AG04449 (cell line): Measurements from ENCODE around the gene MAPK8IP3.

ENCODE experiments used
- CTCF ChIA-PET: fragments of 350-600 bp; formaldehyde crosslinking; extraction: SDS; loops from one replicate; lab custom pipeline; 2021; ENCODE audit warnings: antibody characterized with exemption; lab: Yijun Ruan, JAX
- POLR2A ChIA-PET: fragments of 400-600, 350-600 bp; formaldehyde crosslinking; extraction: SDS; loops from one replicate; lab custom pipeline; 2020; ENCODE audit warnings: antibody characterized with exemption, inconsistent platforms; lab: Yijun Ruan, JAX
- DNase-seq: peaks from one replicate; pipeline ENCODE4 v3.0.0-alpha.2; 2010; ENCODE audit warnings: low read depth, low spot score
- H3K4me3 ChIP-seq: 2 replicates; pipeline ENCODE4 v1.5.1; 2011; ENCODE audit warnings: low read depth, mild to moderate bottlenecking, control low read depth, low read length
- TF ChIP-seq, protein P1 (sequence below): IDR thresholded peaks from one replicate; pipeline ENCODE4 v1.5.1; 2011; ENCODE audit warnings: mild to moderate bottlenecking, moderate library complexity, low read length, control low read depth, inconsistent platforms; ENCODE audit not compliant: insufficient read depth; ENCODE audit errors: missing control alignments

MAPK8IP3 gene

GRCh38 chr16:1770328-1771187 is 64.6 kb downstream of the MAPK8IP3 start:
- POLR2A ChIA-PET, result interaction anchor here (0.8 to 4.3 kb wide), 3 partner anchors 12 to 65 kb away, joined by 3 to 31 read pairs (median 3); partner anchors contain the start of genes MAPK8IP3, NUBP2 and SPSB3
- H3K4me3 ChIP-seq, result peak overlapping the region; percentile 81
- DNase-seq, result no peak
- TF ChIP-seq, protein P1, sequence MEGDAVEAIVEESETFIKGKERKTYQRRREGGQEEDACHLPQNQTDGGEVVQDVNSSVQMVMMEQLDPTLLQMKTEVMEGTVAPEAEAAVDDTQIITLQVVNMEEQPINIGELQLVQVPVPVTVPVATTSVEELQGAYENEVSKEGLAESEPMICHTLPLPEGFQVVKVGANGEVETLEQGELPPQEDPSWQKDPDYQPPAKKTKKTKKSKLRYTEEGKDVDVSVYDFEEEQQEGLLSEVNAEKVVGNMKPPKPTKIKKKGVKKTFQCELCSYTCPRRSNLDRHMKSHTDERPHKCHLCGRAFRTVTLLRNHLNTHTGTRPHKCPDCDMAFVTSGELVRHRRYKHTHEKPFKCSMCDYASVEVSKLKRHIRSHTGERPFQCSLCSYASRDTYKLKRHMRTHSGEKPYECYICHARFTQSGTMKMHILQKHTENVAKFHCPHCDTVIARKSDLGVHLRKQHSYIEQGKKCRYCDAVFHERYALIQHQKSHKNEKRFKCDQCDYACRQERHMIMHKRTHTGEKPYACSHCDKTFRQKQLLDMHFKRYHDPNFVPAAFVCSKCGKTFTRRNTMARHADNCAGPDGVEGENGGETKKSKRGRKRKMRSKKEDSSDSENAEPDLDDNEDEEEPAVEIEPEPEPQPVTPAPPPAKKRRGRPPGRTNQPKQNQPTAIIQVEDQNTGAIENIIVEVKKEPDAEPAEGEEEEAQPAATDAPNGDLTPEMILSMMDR, result no peak
- CTCF ChIA-PET, result interaction anchor here (1.4 kb wide), 2 partner anchors 24 to 64 kb away, joined by 3 to 4 read pairs; partner anchors contain the start of gene MAPK8IP3

GRCh38 chr16:1771188-1771863 is 65.3 kb downstream of the MAPK8IP3 start, which contains the start of gene NME3:
TSS of gene NME3 (minus strand) at chr16:1771543. CDS start at chr16:1771534, 9 bp downstream.
- H3K4me3 ChIP-seq, result peak within 1 kb of the TSS; percentile 81
- CTCF ChIA-PET, result interaction anchor here (1.4 kb wide), 2 partner anchors 25 to 65 kb away, joined by 3 to 4 read pairs; partner anchors contain the start of gene MAPK8IP3
- POLR2A ChIA-PET, result interaction anchor here (0.8 to 4.3 kb wide), 2 partner anchors 11 to 65 kb away, joined by 3 to 31 read pairs; partner anchors contain the start of genes MAPK8IP3, NUBP2 and SPSB3
- DNase-seq, result no peak
- TF ChIP-seq, protein P1, result no peak

DNA sequence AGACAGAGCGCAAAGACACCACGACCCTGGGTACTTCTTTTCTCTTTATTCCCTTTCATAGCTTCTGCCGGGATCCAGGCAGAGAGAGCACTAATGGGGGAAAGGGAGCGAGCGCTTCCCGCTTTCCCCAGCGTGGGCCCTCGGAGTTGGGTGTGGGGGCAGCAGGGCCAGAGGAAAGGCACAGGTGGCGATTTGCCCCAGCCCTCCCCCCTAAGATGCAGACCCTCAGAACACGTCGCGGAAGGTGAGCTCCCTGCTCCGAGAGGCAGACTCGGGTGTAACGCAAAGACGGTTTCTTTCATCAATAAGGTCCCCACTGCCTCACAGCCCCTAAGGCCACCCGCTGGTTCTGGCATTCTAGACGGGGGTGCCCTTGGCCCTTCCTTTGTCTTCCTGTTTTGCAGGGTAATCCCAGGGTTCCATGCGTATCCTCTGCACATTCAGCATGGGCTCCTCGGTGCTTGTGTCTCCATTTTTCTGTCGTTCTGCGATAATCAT is 65.9 kb downstream of the MAPK8IP3 start:
- POLR2A ChIA-PET, result interaction anchor here (1.0 to 4.3 kb wide), 3 partner anchors 10 to 80 kb away, joined by 3 to 31 read pairs (median 4); partner anchors contain the start of genes NUBP2 and SPSB3
- peak overlapping the region; percentile 81 for H3K4me3 ChIP-seq
- CTCF ChIA-PET, result interaction anchor here (1.3 to 1.4 kb wide), 3 partner anchors 26 to 66 kb away, joined by 3 to 7 read pairs (median 4); partner anchors contain the start of gene MAPK8IP3
- DNase-seq, result no peak
- TF ChIP-seq, protein P1, result no peak

GRCh38 chr16:1772362-1772907 is 66.4 kb downstream of the MAPK8IP3 start, which contains the start of gene EME2:
TSS of gene EME2 (plus strand) at chr16:1772810. CDS start at chr16:1773228, 418 bp downstream.
- TF ChIP-seq, protein P1, result no peak
- ChIA-PET CTCF (interaction anchor here (0.6 to 1.3 kb wide), 4 partner anchors 8 to 67 kb away, joined by 3 to 7 read pairs (median 4); partner anchors contain the start of genes MAPK8IP3, NUBP2 and SPSB3), POLR2A (interaction anchor here (0.9 to 4.3 kb wide), 4 partner anchors 10 to 81 kb away, joined by 3 to 31 read pairs (median 4); partner anchors contain the start of genes NUBP2 and SPSB3)
- no peak for DNase-seq
- H3K4me3 ChIP-seq, result peak within 1 kb of the TSS; percentile 81

- TF ChIP-seq, protein P1, result peak; percentile 82
- DNase-seq, result no peak
- CTCF ChIA-PET, result interaction anchor here (0.6 to 3.0 kb wide), 8 partner anchors 9 to 67 kb away, joined by 3 to 13 read pairs (median 6); partner anchors contain the start of genes FAHD1, MAPK8IP3, NUBP2 and SPSB3
- H3K4me3 ChIP-seq, result peak within 1 kb of the TSS; percentile 81
- POLR2A ChIA-PET, result interaction anchor here (0.9 to 4.3 kb wide), 5 partner anchors 9 to 81 kb away, joined by 3 to 31 read pairs (median 4); partner anchors contain the start of genes NUBP2 and SPSB3
Observed at GRCh38 chr16:1772908-1773702, 67.1 kb downstream of the MAPK8IP3 start, which contains the start of gene MRPS34. TSS of gene MRPS34 (minus strand) at chr16:1773134. CDS start at chr16:1773119, 15 bp downstream.
